ENCODE measurements around the gene VBP1. TPM values are rescaled to one million over a fixed set of nuclear protein-coding genes. Genes with fewer than 3 reads are reported as not detected.

VBP1 gene
- total and polyA plus RNA-seq, 2 of the 8 experiments (the other 6 are each of a cell fraction or from before 2014, with no cell fraction given), result 21.6 to 56.0 TPM

GRCh38 chrX:155218777-155219176, 2.5 kb downstream of the VBP1 start:
- Histone ChIP-seq H3K4me2 (ENCODE audit: insufficient read depth in 1 of 2, low read depth in 2 of 2, low read length in 2 of 2) (no peak overlapping the region), H2BK15ac (ENCODE audit: low read length) (no peak overlapping the region), H2BK12ac (ENCODE audit: low read depth, low read length) (no peak overlapping the region), H3K79me2 (ENCODE audit: control insufficient read depth in 1 of 2, insufficient read depth in 2 of 2, low read length in 2 of 2) (peaks cover 0 to 34% of the 10 kb centered on the region in 2 experiments; a peak in 3 of 4 replicates), H3K4me3 (ENCODE audit: extremely low read depth in 1 of 4, insufficient read depth in 2 of 4, low read depth in 3 of 4, low read length in 4 of 4) (no peak overlapping the region), H3K4me1 (replicated peaks in 1 of 4; ENCODE audit: control insufficient read depth in 3 of 4, insufficient read depth in 4 of 4, low read length in 3 of 4) (no peaks in the 10 kb centered on the region; a peak in 2 of 7 replicates), H2BK20ac (ENCODE audit: low read length) (no peak overlapping the region), H3K36me3 (ENCODE audit: control insufficient read depth in 2 of 4, insufficient read depth in 4 of 4, low read length in 3 of 4) (peaks cover 0 to 28% (median 9%) of the 10 kb centered on the region in 4 experiments; a peak in 2 of 8 replicates), H4K20me1 (replicated peaks in 1 of 2; ENCODE audit: control insufficient read depth in 1 of 2, insufficient read depth in 2 of 2, low read length in 2 of 2) (peaks cover 0 to 3% of the 10 kb centered on the region in 2 experiments), H3K23ac (ENCODE audit: insufficient read length) (no peak overlapping the region), H2AFZ (ENCODE audit: low read length) (no peak overlapping the region), H3K14ac (ENCODE audit: insufficient read length) (no peak overlapping the region), H2AK5ac (ENCODE audit: low read depth, low read length) (no peak overlapping the region), H3K23me2 (ENCODE audit: low read depth, low read length) (peaks cover 3% of the 10 kb centered on the region; the same call in 1 of the 2 replicates), H4K5ac (ENCODE audit: insufficient read length, low read depth, low read length) (no peak overlapping the region), H3K18ac (ENCODE audit: extremely low read depth, low read length) (no peak overlapping the region), H2BK5ac (ENCODE audit: low read depth, low read length) (no peak overlapping the region), H4K8ac (ENCODE audit: extremely low read depth, insufficient read depth, low read length) (no peak overlapping the region), H3K27me3 (replicated peaks in 1 of 4; ENCODE audit: control insufficient read depth in 3 of 4, extremely low read depth in 1 of 4, insufficient read depth in 3 of 4, low read length in 3 of 4) (peaks cover 0 to 2% (median 0%) of the 10 kb centered on the region in 4 experiments; a peak in 1 of 7 replicates), H3K4ac (replicated peaks; ENCODE audit: insufficient read length, low read depth, low read length) (no peak overlapping the region), H3K9me3 (ENCODE audit: insufficient read depth in 2 of 2, low read depth in 1 of 2, low read length in 1 of 2) (peaks cover 0 to under 1% of the 10 kb centered on the region in 2 experiments; a peak in 1 of 4 replicates), H3K27ac (ENCODE audit: low read depth, low read length) (no peak overlapping the region), H3K56ac (replicated peaks; ENCODE audit: insufficient read length, low read depth, low read length) (no peak overlapping the region), H3K9ac (replicated peaks in 1 of 4; ENCODE audit: extremely low read depth in 1 of 4, low read depth in 3 of 4, low read length in 3 of 4) (no peak overlapping the region), H3K79me1 (ENCODE audit: low read depth, low read length) (no peaks in the 10 kb centered on the region), H2BK120ac (replicated peaks; ENCODE audit: low read depth, low read length) (no peak overlapping the region), H4K91ac (replicated peaks; ENCODE audit: insufficient read length, low read length) (no peak overlapping the region)
- WGBS, 2 experiments (ENCODE audit: extremely low coverage in 1 of 2, insufficient coverage in 1 of 2, insufficient read length in 1 of 2, insufficient replicate concordance in 2 of 2, low coverage in 1 of 2, low lambda C conversion rate in 2 of 2, missing lambda C conversion rate in 1 of 2), result 88% methylated on average over 2 of the region's 2 CpGs; no CpG with 5 or more reads in 1 of the 2 experiments
- POLR2A ChIA-PET (ENCODE audit: partially characterized antibody), result no interaction called here
- CTCF ChIA-PET (ENCODE audit: partially characterized antibody), result no interaction called here
- TF ChIP-seq TCF12 (IDR thresholded peaks at IDR 0.05; ENCODE audit: low read depth, low read length), result no peak
- no peak for TF ChIP-seq SIX5 (IDR thresholded peaks at IDR 0.05; ENCODE audit: low read depth, low read length)
- no peak for DNase-seq (ENCODE audit: low read depth in 1 of 2, low spot score in 2 of 2)
- FAIRE-seq, result no peak

Data from H1 (cell line).